Measurements from ENCODE around the gene UXT.

GRCh38 chrX:47661539-47661938 lies 2.6 kb upstream of the UXT start:
- no peak for TF ChIP-seq CTCF (optimal IDR thresholded peaks at IDR 0.05 in 1 of 3, IDR thresholded peaks at IDR 0.05 in 1 of 3, conservative IDR thresholded peaks at IDR 0.05 in 1 of 3; ENCODE audit: extremely low read depth in 1 of 3, insufficient read depth in 2 of 3, low read length in 3 of 3)
- TF ChIP-seq EZH2 (IDR thresholded peaks at IDR 0.05; ENCODE audit: low read length), result no peak
